Upper lobe of right lung (tissue), 1 donor: Measurements from ENCODE around the gene GRK5. TPM values are rescaled to one million over a fixed set of nuclear protein-coding genes. Genes with fewer than 3 reads are reported as not detected.

ENCODE experiments used
- ATAC-seq: fragments of 200-7000 bp; cut with Tn5 transposase; one replicate; pipeline ENCODE4 v1.9.1; 2020; ENCODE audit warnings: mild to moderate bottlenecking, moderate library complexity
- DNase-seq: peaks from one replicate; pipeline ENCODE4 v3.0.0-alpha.2; 2020
- H3K27ac ChIP-seq: fragments of 200-600 bp; one replicate; pipeline ENCODE4 v1.8.0; 2022
- H3K27me3 ChIP-seq: fragments of 200-600 bp; one replicate; pipeline ENCODE4 v1.8.0; 2022; ENCODE audit warnings: mild to moderate bottlenecking
- H3K36me3 ChIP-seq: fragments of 200-600 bp; one replicate; pipeline ENCODE4 v1.8.0; 2022
- H3K4me1 ChIP-seq: fragments of 200-600 bp; one replicate; pipeline ENCODE4 v1.8.0; 2022
- H3K4me3 ChIP-seq: fragments of 200-600 bp; one replicate; pipeline ENCODE4 v1.8.0; 2022; ENCODE audit warnings: mild to moderate bottlenecking
- H3K9me3 ChIP-seq: fragments of 200-600 bp; one replicate; pipeline ENCODE4 v1.8.0; 2022
- intact Hi-C: fragments of 100-400 bp; cut with DNase I; formaldehyde crosslinking; loops from one replicate; pipeline ENCODE4 v1.11.0; 2022
- total RNA-seq: library from RNA; stranded (reverse); fragmentation: NEBNext Ultra II Directional; extraction: Animal tissue kit (Norgen Biotek cat#: 25700); gene quantifications from one replicate; pipeline ENCODE4 v1.2.1, GENCODE V29; 2021
- TF ChIP-seq, protein P1 (sequence below): fragments of 200-600 bp; IDR thresholded peaks from one replicate; pipeline ENCODE4 v1.8.0; 2022; ENCODE audit warnings: antibody characterized with exemption
- donor health status: DM: no; HTN: yes; CAD: no; lungs with severe emphysema.

GRK5 gene
- total RNA-seq, 1 donor from 2014 or later, result 83.5 TPM

- Histone ChIP-seq H3K36me3 (no peaks in the 10 kb centered on the region), H3K4me3 (no peak overlapping the region), H3K4me1 (peaks cover 11% of the 10 kb centered on the region), H3K9me3 (no peaks in the 10 kb centered on the region), H3K27me3 (no peaks in the 10 kb centered on the region), H3K27ac (peak overlapping the region; percentile 8)
- ATAC-seq, result no peak
- intact Hi-C loops, result no loop called here
- no peak for DNase-seq
- TF ChIP-seq, protein P1, sequence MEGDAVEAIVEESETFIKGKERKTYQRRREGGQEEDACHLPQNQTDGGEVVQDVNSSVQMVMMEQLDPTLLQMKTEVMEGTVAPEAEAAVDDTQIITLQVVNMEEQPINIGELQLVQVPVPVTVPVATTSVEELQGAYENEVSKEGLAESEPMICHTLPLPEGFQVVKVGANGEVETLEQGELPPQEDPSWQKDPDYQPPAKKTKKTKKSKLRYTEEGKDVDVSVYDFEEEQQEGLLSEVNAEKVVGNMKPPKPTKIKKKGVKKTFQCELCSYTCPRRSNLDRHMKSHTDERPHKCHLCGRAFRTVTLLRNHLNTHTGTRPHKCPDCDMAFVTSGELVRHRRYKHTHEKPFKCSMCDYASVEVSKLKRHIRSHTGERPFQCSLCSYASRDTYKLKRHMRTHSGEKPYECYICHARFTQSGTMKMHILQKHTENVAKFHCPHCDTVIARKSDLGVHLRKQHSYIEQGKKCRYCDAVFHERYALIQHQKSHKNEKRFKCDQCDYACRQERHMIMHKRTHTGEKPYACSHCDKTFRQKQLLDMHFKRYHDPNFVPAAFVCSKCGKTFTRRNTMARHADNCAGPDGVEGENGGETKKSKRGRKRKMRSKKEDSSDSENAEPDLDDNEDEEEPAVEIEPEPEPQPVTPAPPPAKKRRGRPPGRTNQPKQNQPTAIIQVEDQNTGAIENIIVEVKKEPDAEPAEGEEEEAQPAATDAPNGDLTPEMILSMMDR, result no peak
Measured at GRCh38 chr10:119494236-119495020, 287.1 kb downstream of the GRK5 start.

DNA sequence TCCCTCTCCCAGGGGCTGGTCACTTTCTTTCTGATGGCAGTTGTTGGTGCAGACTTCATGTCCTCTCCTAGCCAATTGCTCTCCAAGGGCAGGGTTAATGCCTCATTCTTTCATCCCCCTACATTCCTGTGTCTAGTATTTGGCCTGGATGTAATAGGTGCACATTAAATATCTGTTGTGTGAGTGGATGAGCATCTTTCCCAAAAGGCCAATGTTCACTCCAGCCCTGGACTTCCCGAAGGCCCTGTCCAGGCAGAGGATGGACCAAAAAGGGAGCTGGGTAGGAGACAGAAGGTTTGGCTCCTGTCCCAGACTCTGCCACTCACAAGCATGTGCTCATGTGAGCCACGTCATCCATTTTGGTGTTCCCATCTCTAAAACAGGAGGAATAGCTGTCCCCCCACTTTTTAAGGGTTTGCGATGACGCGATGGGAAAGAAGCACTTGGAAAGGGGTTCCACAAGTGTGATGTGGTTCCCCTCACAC is 287.7 kb downstream of the GRK5 start:
- Histone ChIP-seq H3K36me3 (no peaks in the 10 kb centered on the region), H3K4me1 (peaks cover 7% of the 10 kb centered on the region), H3K9me3 (no peaks in the 10 kb centered on the region), H3K4me3 (no peak overlapping the region), H3K27me3 (no peaks in the 10 kb centered on the region), H3K27ac (peak overlapping the region; percentile 8)
- no peak for DNase-seq
- TF ChIP-seq, protein P1, result no peak
- intact Hi-C loops, result no loop called here
- ATAC-seq, result no peak

- Histone ChIP-seq H3K4me3 (no peak overlapping the region), H3K27ac (no peak overlapping the region), H3K27me3 (no peaks in the 10 kb centered on the region), H3K36me3 (no peaks in the 10 kb centered on the region), H3K9me3 (no peaks in the 10 kb centered on the region), H3K4me1 (peaks cover 7% of the 10 kb centered on the region)
- DNase-seq (no peak), ATAC-seq (no peak)
- intact Hi-C loops, result no loop called here
- TF ChIP-seq, protein P1, result no peak
Measured at GRCh38 chr10:119495545-119495944, 288.2 kb downstream of the GRK5 start.

DNA sequence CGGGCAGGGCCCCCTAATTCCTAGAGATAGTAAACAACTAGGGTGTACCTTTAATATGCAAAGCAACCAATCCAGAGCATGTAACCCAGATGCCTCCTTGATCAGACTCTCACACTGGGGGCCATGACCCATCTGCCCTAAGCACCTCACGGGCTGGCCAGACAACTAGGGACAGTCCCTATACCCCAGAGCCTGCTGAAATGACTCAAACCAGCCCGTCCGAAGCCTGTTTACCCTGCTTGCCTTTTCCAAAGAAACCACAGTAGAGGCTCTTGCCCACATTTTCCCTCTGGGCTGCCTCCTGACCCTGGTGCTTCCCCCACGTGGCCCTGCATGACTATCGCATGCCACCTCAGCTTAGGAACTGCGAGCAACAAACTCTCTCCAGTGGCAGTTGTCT is 288.9 kb downstream of the GRK5 start:
- TF ChIP-seq, protein P1, result no peak
- Histone ChIP-seq H3K27me3 (no peaks in the 10 kb centered on the region), H3K36me3 (no peaks in the 10 kb centered on the region), H3K9me3 (no peaks in the 10 kb centered on the region), H3K4me3 (no peak overlapping the region), H3K27ac (no peak overlapping the region), H3K4me1 (peaks cover 7% of the 10 kb centered on the region)
- DNase-seq (no peak), ATAC-seq (no peak)
- intact Hi-C loops, result no loop called here

DNA sequence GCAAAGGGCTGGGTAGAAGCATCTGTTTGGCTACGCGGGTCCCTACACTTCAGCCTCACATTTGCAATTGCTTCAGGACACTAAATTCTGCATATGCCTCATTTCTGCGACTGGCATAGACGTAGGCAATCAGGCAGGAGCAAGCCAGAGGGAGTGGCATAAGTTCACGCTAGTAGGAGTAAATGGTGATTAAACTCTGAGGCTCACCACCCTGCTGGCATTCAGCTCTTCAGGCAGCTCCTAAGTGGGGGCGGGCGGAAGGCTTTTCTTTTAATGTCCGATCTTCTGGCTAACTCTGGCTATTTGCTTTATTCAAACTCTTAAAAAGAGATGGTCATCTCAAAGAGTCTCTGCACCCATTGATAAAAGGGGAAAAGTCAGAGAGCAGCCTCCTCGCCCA is 289.9 kb downstream of the GRK5 start:
- intact Hi-C loops, result no loop called here
- DNase-seq (no peak), ATAC-seq (peak; percentile 17)
- Histone ChIP-seq H3K4me3 (no peak overlapping the region), H3K27me3 (no peaks in the 10 kb centered on the region), H3K4me1 (peaks cover 7% of the 10 kb centered on the region), H3K27ac (no peak overlapping the region), H3K9me3 (no peaks in the 10 kb centered on the region), H3K36me3 (no peaks in the 10 kb centered on the region)
- TF ChIP-seq, protein P1, result no peak
